NCI-H128 (cell line): ENCODE measurements around the gene TNIK.
"Not testable (repeated sequence)": the region's sequence is repeated elsewhere in the genome, so short reads cannot be mapped to it uniquely, and the experiment has no call there.

ENCODE experiments used
- DNase-seq: peaks from one replicate; lab custom pipeline; 2025; ENCODE audit not compliant: unreplicated experiment; lab: John Stamatoyannopoulos, UW

TNIK gene

DNA sequence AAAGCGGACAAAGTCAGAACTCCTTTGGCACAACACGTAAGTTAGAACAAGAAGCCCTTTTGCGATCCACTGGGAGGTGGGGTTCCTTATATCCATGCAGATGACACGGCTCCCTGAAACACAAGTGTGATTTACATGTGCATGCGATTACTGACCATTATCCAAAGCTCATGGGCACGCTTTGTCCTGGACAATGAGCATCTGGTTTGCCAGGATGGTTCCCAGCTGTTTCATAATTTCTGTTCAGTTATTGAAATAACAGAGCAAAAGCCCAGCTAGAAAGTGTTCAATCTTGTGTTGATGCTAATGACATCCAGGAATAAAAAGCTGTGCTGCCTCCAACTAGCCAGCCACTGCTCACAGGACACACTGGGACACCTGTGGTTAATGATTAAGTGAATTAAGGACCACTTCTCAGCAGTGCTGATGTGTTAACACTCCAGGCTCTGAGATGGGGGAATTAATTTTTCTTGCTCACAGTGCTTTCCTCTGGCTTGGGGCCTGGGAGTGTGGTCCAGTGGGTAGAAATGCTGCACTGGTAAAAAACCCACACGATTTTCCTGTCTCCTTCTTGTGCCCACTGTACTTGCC is 310.6 kb downstream of the TNIK start:
- no peak for DNase-seq

DNA sequence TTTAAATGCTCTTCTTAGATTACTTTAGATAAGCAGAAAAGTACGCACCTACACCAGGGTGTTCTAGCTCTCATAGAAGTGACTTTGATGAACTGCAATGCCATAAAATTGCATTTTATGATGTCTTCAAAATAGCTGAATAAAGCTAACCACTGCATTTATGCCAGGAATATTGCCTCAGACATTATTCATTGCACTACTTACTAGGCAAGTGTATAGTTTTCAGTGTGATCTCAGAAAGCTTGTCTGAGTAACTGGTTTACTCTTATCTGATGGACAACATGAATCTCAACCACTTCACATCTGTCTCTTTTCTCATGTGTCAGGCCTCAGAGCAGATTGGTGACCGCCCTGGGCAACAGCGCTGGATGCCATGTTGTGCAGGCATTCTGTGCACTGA is 314.4 kb downstream of the TNIK start:
- no peak for DNase-seq

- DNase-seq, result peak; percentile 31
These were observed 317.2 kb downstream of the TNIK start for GRCh38 chr3:171142985-171143384.

DNA sequence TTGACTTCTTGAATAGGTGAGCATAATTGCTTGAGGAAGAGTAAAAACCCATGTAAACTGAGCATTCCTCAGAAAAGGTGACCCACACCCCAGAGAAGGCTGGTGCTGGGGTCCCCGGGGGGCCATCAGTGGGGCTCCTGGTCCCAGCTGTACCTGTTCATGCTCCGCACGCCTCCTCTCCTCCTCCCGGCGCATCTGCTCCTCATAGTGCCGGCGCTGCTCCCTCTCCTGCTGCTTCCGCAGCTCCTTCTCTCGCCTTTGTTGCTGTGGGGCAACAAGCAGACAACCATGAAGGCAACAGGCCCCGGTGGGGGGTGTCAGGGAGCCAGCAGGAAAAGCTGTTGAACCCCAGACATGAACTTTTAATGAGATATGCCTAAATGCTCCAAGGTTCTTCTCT is 320.0 kb downstream of the TNIK start:
- DNase-seq, result no peak

DNA sequence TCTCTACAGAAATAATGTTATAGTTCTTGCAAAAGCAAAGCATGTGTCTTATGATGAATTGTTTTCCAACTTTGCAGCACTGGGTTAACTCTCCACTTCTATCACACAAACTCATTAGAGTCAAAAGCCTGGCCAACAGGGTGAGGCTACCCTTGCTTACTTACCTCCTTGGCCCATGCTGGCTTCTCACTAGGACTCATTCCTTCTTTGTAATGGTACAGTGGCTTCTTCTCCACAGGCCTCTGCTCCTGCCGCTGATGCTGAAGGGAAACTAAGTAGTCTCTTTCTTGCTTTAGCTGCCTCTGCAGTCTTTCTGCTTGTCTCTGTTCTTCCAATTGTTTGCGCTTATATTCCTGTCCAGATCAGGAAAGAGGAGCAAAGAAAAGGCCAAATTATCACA is 322.2 kb downstream of the TNIK start:
- DNase-seq, result no peak

DNA sequence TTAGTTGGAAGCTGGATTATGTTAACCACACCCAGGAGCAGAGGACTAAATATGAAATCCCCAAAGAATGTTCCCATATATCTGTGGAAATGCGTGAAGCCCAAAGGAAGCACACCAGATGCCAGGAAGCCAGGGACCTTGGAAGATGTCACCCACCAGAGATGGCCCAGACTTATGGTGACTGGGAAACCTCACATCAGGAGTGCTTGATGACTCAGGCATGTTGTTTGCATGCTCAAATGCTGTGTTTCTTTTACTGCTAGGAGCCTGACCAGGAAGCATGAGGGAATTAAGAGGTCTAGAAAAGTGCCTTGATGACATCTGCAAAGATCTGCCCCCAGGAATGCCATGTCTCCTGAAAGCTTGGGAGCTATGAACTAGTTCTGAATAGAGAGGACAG is 324.7 kb downstream of the TNIK start:
- DNase-seq, result no peak

- DNase-seq, result no peak
These were observed 326.2 kb downstream of the TNIK start for GRCh38 chr3:171133796-171134569.

- DNase-seq, result no peak
These were observed 326.9 kb downstream of the TNIK start for GRCh38 chr3:171133337-171133736.

DNA sequence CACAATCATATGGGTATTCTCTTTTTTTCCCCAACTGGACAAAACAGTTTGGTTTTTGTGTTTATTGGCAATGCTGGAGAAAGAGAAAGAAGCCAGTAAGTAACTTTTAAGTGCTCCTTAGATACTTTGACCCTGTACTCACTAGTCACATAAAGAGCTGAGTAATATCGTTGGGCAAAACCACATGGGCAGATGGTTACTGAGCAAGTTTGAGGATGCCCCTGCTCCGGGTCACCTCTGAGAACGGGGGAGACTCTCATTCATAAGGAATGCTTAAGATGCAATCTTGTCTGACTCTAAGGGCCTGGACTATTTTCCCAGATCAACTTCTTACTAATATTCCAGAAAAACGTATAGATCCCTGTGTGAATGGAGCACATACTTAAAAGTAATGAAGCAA is 327.3 kb downstream of the TNIK start:
- DNase-seq, result no peak

GRCh38 chr3:171129827-171130226 is 330.4 kb downstream of the TNIK start:
- DNase-seq, result no peak

DNA sequence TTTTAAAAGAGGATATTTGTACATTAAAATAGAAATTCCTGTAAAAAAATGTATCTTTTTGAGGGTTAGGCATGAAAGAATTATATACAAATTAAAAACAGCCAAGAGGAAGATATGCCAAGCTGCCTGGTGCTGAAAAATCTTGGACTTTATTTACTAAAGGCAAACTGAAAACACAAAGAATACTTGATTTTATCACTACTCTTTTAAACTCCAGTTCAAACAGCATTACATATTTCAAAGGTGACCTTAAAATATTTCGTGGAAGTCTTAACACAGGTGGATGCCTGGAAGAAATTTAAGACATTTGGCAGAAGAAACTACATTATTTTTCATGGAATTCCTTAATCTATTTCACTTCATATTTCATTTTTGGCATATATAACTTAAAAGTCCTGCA is 332.6 kb downstream of the TNIK start:
- no peak for DNase-seq

GRCh38 chr3:171126478-171127209 is 333.6 kb downstream of the TNIK start:
- DNase-seq, result no peak

DNA sequence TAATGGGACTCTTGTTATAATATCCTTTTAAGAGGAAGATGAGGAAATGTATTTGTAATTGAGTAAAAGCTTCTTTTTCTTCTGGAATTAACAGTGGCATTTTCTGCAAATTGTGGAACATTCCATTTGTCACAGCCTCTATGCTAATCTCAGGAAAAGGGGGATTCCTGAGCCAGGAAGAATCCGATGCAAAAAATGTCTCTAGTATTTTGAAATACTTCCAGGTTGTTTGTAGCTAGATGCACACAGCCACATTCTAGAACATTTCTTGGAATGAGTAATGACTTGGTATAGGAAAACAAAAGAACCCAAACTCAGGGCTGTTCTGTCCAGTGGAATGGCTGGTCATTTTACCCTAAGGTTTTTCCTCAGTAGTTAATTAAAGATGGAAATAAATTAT is 335.2 kb downstream of the TNIK start:
- no peak for DNase-seq

GRCh38 chr3:171123915-171124314 is 336.3 kb downstream of the TNIK start:
- no peak for DNase-seq

DNA sequence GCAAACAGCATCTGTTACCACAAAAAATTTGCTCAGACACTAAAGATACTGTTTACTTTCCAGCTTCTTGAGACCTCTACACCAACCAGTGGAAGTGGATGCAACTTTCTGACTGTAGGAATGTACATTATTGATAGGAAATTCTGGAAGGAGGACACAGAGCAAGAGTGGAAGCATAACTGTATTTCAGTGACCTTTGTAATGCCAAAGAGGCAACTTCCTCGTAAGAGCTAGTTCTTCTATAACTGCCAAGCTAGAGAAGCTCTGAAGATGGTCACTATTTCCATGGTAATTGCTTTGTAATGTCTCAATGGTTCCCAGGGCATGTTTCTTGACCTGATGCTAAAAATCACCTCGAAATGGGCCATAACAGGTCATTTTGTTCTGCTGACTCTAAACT is 337.3 kb downstream of the TNIK start:
- no peak for DNase-seq

- DNase-seq, result no peak
These were observed 338.0 kb downstream of the TNIK start for GRCh38 chr3:171122240-171122639.

GRCh38 chr3:171121801-171122200 is 338.4 kb downstream of the TNIK start:
- no peak for DNase-seq

GRCh38 chr3:171119402-171119801 is 340.8 kb downstream of the TNIK start:
- not testable (repeated sequence) for DNase-seq

GRCh38 chr3:171118993-171119392 is 341.2 kb downstream of the TNIK start:
- DNase-seq, result not testable (repeated sequence)

DNA sequence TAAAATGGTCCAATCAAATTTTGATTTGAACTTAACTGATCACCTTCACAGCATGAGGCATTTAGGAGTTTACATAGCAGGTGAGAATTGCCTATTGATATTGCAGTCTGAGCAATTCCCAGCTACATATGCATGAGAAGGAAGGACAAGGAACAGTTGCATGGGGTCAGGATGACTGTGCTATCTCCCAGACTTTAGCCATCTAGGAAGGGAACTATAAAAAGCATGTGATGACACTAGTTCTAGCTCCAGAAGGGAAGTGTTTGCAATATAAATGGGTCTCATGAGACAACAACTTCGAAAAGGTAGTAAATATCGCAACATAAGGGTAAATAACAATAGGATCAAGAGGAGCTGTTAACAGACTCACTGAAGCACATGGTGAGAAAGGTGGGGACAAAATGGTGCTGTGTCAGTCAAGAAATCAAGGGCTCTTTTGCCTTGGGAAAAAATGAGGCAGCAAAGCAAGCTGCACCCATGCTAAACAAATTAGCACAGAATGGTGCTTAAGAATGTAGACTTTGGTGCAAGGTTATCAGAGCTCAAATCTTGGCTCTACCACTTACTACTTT is 343.3 kb downstream of the TNIK start:
- DNase-seq, result no peak

DNA sequence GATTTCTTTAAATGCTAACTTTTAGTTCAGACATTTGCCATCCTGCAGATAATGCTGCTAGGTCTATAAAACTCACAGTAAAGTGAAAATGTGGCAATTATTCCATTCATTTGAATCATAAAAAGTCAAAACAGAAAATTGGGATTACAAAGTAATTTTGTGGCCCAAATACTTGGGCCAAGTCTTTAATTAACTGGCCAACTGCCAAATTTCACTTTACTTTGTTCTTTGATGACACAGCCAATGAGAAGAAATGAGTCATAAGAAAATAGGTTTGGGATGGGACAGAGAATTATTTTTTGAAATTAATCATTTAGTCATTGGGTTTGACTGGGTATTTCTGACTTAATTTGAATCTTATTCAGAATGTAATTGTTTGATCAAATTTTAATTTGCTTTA is 343.8 kb downstream of the TNIK start:
- no peak for DNase-seq

DNA sequence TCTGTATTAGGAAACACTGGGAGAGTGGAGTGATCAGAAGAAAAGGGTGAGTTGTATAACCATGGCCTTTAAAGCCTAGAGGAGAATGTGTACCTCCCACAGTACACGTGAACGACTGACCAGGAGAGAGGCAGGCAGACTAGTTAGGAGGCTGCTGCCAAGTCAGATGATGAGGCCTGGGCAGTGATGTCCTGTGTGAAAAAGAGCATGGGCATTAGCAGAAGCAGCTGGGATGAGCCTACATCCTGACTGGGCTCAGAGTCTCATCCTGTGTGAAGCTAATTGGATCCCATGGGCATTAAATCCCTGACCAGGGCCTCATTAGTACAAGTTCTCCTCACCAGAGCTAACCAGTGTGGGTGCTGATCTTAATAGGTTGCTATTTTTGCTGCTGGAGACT is 344.5 kb downstream of the TNIK start:
- DNase-seq, result no peak
